GM12864 (cell line): ENCODE measurements around the gene FSD2.
"Not testable (repeated sequence)": the region's sequence is repeated elsewhere in the genome, so short reads cannot be mapped to it uniquely, and the experiment has no call there.

Experiments
- DNase-seq: peaks from one replicate; pipeline ENCODE4 v3.0.0-alpha.2; 2011; ENCODE audit warnings: low read depth
- H3K4me3 ChIP-seq: 2 replicates; pipeline ENCODE4 v1.5.1; 2011; ENCODE audit warnings: mild to moderate bottlenecking, low read depth, low read length, control low read depth
- CTCF ChIP-seq: IDR thresholded peaks from 2 replicates; pipeline ENCODE4 v1.5.1; 2011; ENCODE audit warnings: low read depth, mild to moderate bottlenecking, moderate library complexity, low read length, control low read depth, inconsistent platforms; ENCODE audit errors: missing control alignments

The FSD2 gene

DNA sequence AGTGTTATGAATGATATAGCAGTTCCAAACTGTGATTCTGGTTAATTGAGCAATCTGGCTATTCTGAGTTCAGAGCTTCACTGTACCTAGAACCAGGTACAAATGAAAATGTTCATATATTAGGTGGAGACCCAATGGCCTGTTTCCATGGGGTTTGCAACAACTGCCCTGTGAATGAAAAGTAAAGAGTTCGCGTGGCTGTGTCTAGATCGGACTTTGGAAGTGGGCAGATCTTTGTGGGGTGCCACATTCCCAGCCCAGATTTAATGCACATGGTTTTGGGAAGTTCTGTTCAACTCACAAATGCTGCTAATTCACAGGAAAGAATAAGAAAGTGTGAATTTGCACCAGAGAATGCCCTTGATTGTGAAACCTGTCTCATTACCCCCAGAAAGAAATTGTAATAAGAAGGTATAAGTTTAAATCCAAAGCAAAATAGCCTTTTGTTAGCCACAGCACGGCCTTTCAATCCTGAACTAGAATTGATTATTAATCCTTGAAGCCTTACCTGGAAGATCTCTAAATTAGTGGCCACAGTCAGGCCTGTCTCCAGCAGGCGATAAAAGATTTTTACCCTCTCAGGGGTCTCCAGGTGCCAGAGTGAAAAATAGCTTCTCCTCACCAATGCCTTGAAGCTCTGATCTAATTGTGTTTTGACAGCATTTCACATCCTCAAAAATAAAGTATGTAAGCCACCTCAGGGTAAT is 26.2 kb upstream of the FSD2 start:
- no peak overlapping the region for H3K4me3 ChIP-seq
- DNase-seq = no peak
- TF ChIP-seq CTCF = no peak

DNA sequence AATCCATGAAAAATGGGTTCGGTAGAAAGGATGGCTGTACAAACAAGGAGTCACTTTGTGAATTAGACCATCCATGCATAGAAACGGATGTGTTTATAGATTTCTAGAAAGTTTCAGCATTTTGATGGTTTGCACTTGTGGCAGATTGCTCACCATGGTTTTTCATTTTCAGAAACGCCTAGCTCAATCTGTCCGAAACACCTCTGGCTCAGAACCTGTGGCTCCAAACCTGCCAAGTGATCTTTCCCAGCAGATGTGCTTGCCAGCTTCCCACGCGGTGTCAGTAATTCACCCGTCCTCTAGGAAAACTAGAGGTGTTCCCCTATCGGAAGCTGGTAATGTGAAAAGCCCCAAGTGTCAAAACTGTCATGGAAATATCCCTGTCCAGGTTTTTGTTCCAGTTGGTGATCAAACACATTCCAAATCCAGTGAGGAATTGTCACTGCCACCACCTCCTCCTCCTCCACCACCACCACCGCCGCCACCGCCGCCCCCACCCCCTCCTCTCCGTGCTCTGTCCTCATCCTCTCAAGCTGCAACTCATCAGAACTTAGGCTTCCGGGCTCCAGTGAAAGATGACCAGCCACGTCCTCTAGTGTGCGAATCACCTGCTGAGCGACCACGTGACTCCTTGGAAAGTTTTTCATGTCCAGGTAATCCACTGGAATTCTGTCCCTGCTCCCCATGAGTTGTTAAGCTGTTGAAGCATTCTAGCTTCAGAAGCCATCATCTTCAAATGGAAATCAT is 24.7 kb upstream of the FSD2 start:
- DNase-seq = no peak
- TF ChIP-seq CTCF = no peak
- no peak overlapping the region for H3K4me3 ChIP-seq

DNA sequence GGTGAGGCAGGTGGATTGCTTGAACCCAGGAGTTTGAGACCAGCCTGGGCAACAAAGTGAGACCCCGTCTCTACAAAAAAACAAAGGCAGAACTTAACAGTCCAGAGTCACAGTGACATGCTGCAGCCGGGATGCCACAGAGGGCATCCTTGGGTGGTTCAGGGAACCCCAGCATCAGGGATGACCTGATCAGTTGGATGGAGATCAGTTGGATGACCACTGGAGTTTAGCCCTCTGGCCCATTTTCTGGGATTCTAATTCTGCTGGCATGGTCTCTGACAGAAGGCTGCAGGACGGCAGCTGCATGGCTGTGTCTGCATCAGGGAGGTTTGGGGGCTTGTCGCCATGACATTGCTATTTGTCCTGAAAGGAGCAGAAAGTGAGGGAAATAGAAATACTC is 23.4 kb upstream of the FSD2 start:
- no peak for DNase-seq
- no peak for TF ChIP-seq CTCF
- no peak overlapping the region for H3K4me3 ChIP-seq

- no peak overlapping the region for H3K4me3 ChIP-seq
- no peak for DNase-seq
- no peak for TF ChIP-seq CTCF
These were observed 22.2 kb upstream of the FSD2 start for GRCh38 chr15:82828075-82828474.

- no peak for DNase-seq
- no peak overlapping the region for H3K4me3 ChIP-seq
- TF ChIP-seq CTCF = no peak
These were observed 17.2 kb upstream of the FSD2 start for GRCh38 chr15:82823049-82823448.

DNA sequence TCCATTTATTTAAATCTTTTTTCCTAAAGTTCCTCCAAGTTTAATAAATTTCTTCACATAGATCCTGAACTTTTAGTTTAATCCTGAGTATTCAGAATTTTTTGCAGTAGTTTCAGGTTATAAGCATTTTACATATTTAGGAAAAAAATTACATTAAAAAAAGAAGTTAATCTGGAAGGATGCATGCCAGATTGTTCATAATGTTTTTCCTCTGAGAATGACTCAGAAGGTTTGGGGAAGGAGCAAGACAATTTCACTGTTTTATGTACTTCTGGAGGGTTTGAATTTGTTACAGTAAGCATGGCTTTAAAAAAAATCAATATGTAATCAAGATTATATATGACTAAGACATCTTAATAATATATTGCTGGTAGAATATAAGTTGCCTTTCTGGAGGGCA is 16.0 kb upstream of the FSD2 start:
- not testable (repeated sequence) for DNase-seq, H3K4me3 ChIP-seq

- H3K4me3 ChIP-seq, DNase-seq: not testable (repeated sequence)
These were observed 15.5 kb upstream of the FSD2 start for GRCh38 chr15:82821396-82821795.

GRCh38 chr15:82820128-82820527 is 14.3 kb upstream of the FSD2 start:
- DNase-seq = no peak
- H3K4me3 ChIP-seq = no peak overlapping the region
- TF ChIP-seq CTCF = no peak
